HG02610 (cell line): Measurements from ENCODE around the gene ADGRA3.

Experiments
- ATAC-seq: cut with Tn5 transposase; IDR thresholded peaks from one replicate; pipeline ENCODE4 v1.9.1; 2021; ENCODE audit warnings: mild to moderate bottlenecking, moderate library complexity; ENCODE audit not compliant: unreplicated experiment

The ADGRA3 gene

DNA sequence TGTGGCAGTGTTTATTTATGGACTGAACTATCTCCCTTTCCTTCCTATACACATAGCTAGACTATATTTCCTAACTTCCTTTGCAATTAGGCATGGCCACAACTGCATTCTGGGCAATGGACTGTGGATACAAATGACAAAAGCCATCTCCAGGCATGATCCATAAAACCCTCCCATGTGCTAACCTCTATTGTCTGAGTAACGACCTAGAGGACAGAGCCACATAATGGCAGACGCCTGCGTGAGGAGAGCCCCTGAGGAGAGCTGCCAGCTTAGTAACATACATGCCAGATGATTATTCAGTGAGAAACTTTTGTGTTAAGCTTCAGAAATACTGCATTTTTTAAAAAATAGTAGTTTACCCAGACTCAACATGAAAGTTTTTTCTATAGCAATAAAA, 142.9 kb downstream of the ADGRA3 start:
- ATAC-seq = no peak

DNA sequence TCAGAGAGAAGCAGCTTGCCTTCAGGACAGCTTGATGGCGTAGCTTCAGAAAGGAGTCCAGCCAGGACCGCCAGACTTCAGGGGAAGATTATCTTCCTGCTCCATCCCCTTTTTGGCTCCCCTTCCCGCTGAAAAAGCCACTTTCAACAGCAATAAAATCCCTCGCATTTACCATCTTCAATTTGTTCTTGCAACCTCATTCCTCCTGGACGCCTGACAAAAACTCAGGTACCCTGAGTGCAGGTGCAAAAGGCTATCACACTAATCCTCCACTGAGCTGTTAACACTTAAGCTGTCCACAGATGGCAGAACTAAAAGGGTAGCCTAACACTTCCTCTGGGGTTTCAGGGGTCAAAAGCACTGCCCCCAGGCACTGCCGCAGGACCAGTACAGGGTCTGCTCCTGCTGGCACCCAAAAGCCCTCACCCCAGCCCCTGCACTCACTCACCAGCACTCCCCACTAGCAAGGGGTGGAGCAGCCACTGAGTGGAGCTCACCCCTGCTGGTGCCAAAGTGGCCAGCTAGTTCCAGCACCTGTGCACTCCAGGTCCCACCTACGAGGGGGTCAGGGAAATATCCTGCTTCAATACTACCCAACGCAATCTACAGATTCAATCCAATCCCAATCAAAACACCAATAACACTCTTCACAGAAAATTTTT, 145.8 kb downstream of the ADGRA3 start:
- no peak for ATAC-seq

DNA sequence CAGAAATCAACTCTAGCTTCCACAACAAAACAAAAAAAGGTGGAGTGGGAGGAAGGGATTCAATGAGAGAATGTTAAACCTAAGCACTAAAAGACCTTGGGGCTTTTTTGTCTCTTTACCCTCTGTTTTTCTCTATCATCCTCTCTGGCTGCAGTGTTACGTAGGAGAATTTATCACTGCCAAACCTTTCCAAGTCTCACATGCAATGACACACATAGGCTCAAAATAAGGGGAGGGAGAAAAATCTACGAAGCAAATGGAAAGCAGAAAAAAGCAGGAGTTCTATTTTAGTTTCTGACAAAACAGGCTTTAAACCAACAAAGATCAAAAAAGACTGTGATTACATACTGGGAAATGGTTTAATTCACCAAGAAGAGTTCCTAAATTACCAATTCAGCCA, 152.1 kb downstream of the ADGRA3 start:
- no peak for ATAC-seq

DNA sequence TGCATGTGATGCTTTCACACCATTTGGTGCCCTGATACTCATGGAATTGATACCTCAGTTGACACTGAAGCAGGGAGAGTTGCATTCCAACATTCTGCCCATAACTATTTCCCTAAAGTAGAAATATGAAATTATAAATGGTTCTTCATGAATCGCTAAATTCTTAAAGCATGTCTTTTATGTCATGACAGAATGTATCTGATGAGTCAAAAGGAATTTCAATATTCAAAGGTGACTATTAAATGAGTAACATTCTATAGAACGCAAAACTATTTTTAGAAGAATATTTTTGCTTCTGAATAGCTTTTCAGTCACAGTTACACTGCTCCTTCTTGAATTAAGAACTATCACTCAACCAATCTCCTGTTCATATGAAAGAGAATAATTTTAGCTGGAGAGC, 152.8 kb downstream of the ADGRA3 start:
- no peak for ATAC-seq

DNA sequence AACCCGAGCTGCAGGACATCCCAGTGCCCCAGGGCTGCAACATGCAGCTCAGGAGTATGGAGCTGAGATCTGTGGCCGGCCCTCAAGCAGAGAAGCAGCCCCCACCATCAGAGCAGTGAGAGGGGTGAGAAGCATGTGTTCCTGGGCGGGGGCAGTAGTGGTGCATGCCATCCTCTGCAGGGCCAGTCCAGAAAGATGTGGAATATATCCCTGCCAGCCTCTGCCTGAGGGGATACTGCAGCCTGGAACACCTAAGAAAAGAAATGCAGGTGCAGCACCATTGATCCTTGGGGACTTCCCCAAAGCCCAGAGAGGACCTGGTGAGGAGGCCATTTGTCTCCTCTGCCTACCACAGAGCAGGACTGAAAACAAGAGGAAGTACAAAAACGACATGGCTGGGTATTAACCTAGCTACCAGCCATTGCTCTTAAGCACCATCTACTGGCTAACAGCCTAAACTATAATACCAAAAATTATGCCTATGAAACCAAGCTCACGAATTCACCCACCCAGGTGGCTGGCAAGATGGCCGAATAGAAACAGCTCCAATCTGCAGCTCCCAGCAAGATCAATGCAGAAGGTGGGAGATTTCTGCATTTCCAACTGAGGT, 158.8 kb downstream of the ADGRA3 start:
- peak; percentile 44 for ATAC-seq

DNA sequence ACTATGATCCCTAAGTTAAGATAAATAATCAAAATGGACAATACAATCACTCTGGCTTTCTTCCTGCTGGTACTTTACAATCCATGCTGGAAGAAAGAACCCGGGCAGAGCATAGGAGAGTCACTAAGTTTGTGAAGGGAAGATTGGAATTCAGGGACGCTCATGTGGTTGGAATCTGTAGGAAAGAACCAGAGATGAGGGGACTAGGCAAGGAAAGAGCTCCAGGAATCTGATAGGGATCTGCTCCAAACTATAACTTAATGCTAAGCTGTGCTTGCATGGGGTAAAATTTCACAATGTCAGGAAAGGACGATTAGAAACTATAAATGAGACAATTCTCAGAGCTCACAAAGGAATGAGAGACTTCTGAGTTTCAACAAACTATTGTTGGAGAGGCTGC, 167.5 kb downstream of the ADGRA3 start:
- ATAC-seq = no peak

DNA sequence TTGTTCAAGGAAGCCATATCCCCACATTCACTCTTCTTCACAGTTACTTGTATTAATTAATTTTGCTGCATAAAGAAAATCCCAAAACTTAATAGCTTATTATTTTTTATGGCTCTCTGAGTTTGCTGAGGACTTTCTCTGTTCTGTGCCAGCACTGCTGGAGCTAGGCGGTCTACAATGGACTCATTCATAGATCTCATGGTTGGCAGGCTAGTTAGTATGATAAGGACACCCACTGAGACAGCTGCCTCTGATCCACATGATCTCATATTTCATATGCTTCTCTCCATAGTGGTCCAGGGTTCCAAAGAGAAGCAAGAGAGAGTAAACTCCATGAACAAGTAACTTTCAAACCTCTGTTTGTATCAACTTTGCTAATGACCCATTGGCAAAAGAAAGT, 170.2 kb downstream of the ADGRA3 start:
- ATAC-seq = no peak

DNA sequence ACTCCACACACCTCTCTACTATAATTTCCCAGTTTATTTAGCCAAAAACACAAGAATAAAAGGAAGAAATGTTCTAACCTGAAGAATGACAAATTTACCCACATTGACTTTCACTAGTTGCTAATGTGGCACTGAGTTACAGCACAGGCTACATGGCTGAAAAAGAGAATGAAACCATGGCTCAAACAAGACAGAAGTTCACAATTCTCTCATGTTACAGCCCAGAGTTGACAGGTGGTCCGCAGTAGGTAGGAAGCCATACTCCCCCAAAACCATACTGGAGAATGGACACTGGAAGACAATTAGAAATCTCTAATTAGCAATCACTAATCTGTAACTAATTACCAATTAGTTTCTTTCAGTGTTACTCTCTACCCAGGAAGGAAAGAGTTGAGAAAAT, 170.8 kb downstream of the ADGRA3 start:
- ATAC-seq = no peak

DNA sequence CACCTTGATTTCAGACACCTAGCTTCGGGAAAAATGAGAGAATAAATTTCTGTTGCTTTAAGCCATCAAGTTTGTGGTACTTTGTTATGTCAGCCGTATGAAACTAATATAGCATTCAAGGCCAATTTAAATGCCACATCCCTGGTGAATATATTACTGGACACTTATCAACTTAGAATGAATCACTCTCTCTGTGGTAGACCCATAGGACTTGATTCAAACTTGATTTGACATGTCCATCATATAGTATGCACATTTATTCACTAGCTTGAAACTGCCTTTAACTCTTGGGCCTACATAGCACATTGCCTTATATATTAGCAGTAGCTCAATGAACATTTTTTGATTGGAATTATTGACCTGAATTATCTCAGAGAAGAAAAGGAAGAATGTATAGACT, 172.3 kb downstream of the ADGRA3 start:
- no peak for ATAC-seq

DNA sequence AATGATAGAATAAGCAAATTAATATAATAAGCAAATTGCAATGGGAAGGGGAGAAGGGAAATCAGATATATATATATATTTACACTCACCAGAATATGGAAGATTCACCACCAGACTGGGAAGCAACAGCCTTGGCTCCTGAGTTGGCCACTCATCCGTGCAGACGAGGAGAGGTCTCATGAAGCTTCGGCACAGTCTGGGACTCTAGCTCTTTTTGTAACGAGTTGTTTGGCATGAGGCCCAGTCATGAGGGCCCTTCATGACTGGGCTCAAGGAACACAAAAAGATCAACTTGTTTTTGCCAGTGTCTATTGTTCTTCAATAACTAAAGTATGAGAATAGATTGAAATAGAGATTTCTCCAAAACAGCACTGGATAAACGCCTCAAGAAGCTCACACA, 176.4 kb downstream of the ADGRA3 start:
- ATAC-seq = no peak

DNA sequence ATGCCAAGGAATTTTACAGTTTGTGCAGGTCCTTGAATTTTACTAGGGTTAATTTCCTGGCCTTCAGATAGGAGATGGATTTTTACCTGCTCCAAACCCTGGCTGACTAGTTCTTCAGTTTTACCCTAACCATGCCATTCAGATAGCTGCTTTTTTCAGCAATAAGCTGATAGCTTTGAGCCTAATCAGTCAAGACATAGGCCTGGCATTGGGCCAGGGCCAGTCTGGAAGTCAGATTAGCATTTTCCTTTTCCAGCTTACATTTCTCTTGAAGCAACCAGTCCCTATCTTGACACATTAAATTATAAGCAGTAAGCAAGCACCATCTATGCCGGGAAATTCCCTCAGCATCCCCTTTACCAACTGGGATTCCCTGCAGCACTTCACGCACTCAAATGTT, 177.1 kb downstream of the ADGRA3 start:
- ATAC-seq = no peak
